ENCODE data around the gene QRICH2.

DNA sequence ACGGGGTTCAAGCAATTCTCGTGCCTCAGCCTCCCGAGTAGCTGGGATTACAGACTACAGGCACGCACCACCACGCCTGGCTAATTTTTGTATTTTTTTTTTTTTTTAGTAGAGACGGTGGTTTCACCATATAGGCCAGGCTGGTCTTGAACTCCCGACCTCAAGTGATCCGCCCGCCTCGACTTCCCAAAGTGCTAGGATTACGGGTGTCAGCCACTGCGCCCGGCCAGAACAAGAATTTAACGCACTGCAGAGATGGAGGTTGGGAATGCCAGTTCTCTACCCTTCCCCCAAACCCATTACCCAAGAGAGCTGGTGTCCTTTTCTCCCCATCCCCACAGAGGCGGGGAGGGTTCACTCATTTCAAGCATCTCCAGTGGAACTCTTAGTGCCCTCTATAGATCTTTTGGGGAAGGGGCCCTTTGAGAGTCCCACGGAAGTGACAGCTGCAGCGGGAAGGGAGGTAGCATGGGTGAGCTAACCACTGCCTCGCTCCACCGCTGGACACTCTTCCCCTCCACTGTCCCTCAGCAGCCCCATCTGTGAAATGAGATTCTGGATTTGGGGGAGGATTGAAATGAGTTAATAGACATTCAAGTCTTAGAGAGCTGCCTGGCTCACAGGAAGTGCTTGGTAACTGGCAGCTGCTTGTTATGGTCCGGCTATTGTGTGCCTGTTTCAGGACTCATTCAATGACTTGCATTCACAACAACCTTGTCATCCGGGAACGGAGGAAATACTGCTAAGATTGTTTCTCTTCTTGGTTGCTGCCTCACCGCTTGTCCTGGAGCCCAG, 46.5 kb downstream of the QRICH2 start:
- TF ChIP-seq, protein P1, sequence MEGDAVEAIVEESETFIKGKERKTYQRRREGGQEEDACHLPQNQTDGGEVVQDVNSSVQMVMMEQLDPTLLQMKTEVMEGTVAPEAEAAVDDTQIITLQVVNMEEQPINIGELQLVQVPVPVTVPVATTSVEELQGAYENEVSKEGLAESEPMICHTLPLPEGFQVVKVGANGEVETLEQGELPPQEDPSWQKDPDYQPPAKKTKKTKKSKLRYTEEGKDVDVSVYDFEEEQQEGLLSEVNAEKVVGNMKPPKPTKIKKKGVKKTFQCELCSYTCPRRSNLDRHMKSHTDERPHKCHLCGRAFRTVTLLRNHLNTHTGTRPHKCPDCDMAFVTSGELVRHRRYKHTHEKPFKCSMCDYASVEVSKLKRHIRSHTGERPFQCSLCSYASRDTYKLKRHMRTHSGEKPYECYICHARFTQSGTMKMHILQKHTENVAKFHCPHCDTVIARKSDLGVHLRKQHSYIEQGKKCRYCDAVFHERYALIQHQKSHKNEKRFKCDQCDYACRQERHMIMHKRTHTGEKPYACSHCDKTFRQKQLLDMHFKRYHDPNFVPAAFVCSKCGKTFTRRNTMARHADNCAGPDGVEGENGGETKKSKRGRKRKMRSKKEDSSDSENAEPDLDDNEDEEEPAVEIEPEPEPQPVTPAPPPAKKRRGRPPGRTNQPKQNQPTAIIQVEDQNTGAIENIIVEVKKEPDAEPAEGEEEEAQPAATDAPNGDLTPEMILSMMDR (IDR thresholded peaks at IDR 0.05), result no peak
- peak; percentile 9 for TF ChIP-seq POLR2A (IDR thresholded peaks at IDR 0.05)
- TF ChIP-seq POLR2AphosphoS5 (IDR thresholded peaks at IDR 0.05), result peak in 2 of 3 donors; percentile 11 to 35
- TF ChIP-seq EP300 (IDR thresholded peaks at IDR 0.05; ENCODE audit: low read depth), result no peak
